NB4 (cell line): ENCODE results near the gene CFAP53.

ENCODE experiments used
- POLR2A ChIP-seq: IDR thresholded peaks from 2 replicates; pipeline ENCODE4 v1.6.1; 2011; ENCODE audit warnings: mild to moderate bottlenecking; ENCODE audit not compliant: insufficient read length; ENCODE audit errors: extremely low read depth
- TF ChIP-seq, protein P1 (sequence below): IDR thresholded peaks from one replicate; pipeline ENCODE4 v1.5.1; 2012; ENCODE audit warnings: low read depth, low read length

DNA sequence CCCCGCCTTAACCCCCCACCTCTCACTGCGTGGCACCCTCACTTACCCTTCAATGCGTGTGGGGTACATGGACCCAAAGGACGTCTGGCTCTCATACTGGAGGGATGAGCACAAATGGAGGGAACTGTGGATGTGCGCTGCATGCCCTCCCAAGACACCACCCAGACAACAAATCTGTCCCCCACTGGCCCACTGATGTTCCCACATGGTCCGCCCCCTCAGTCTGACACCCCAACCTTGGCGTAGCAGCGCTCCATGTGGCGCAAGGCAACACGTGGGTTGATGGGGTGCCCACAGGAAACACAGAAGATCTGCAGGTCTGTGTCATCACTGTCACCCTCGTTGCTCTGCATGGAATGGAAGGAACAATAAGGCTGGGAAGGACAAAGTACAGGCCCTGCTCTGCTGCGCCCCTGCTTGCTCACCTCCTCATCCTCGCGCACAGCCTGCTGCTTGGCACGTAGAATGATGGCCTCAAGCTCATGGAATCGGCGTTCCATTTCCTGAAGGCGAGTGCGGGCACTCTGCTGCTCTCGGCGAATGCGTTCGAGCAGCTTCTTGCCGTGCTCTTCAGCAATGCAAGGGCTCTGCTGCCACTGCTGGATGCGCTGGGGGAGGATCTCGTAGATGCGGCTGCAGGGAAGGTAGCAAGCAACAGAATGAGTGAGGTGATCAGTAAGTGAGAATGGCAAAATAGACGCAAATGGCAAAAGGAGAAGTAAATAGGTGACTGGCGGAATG is 17.3 kb upstream of the CFAP53 start:
- TF ChIP-seq, protein P1, sequence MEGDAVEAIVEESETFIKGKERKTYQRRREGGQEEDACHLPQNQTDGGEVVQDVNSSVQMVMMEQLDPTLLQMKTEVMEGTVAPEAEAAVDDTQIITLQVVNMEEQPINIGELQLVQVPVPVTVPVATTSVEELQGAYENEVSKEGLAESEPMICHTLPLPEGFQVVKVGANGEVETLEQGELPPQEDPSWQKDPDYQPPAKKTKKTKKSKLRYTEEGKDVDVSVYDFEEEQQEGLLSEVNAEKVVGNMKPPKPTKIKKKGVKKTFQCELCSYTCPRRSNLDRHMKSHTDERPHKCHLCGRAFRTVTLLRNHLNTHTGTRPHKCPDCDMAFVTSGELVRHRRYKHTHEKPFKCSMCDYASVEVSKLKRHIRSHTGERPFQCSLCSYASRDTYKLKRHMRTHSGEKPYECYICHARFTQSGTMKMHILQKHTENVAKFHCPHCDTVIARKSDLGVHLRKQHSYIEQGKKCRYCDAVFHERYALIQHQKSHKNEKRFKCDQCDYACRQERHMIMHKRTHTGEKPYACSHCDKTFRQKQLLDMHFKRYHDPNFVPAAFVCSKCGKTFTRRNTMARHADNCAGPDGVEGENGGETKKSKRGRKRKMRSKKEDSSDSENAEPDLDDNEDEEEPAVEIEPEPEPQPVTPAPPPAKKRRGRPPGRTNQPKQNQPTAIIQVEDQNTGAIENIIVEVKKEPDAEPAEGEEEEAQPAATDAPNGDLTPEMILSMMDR = no peak
- no peak for TF ChIP-seq POLR2A
